HEK293T (cell line): Measurements from ENCODE around the gene APCDD1.

Source experiments
- CTCF ChIA-PET: fragments of 350-600 bp; formaldehyde crosslinking; extraction: SDS; loops from one replicate; lab custom pipeline; 2021; ENCODE audit warnings: antibody characterized with exemption, inconsistent platforms; lab: Yijun Ruan, JAX
- POLR2A ChIA-PET: fragments of 350-600 bp; formaldehyde crosslinking; extraction: SDS; loops from one replicate; lab custom pipeline; 2020; ENCODE audit warnings: antibody characterized with exemption, inconsistent platforms; lab: Yijun Ruan, JAX
- DNase-seq: peaks from one replicate; pipeline ENCODE4 v3.0.0; 2012; ENCODE audit warnings: mixed read lengths; ENCODE audit errors: extremely low spot score
- ARNT ChIP-seq: fragments of 450-650 bp; IDR thresholded peaks from 2 replicates; pipeline ENCODE4 v1.6.1; 2017; ENCODE audit warnings: mild to moderate bottlenecking
- BHLHE40 ChIP-seq: fragments of 450-650 bp; IDR thresholded peaks from 2 replicates; pipeline ENCODE4 v1.6.1; 2016; ENCODE audit warnings: mild to moderate bottlenecking, moderate library complexity, borderline replicate concordance
- CTBP1 ChIP-seq: fragments of 450-650 bp; IDR thresholded peaks from 2 replicates; pipeline ENCODE4 v1.6.1; 2016; ENCODE audit warnings: borderline replicate concordance
- ELF4 ChIP-seq: fragments of 450-650 bp; IDR thresholded peaks from 2 replicates; pipeline ENCODE4 v1.6.1; 2017; ENCODE audit warnings: antibody characterized with exemption
- FOXA1 ChIP-seq: fragments of 450-650 bp; IDR thresholded peaks from 2 replicates; pipeline ENCODE4 v1.6.1; 2016; ENCODE audit warnings: mild to moderate bottlenecking
- FOXK2 ChIP-seq: fragments of 450-650 bp; IDR thresholded peaks from 2 replicates; pipeline ENCODE4 v1.6.1; 2016; ENCODE audit warnings: mild to moderate bottlenecking
- FOXM1 ChIP-seq: fragments of 450-650 bp; IDR thresholded peaks from 2 replicates; pipeline ENCODE4 v1.6.1; 2017; ENCODE audit warnings: mild to moderate bottlenecking, borderline replicate concordance
- HDGF ChIP-seq: fragments of 450-650 bp; IDR thresholded peaks from 2 replicates; pipeline ENCODE4 v1.6.1; 2017; ENCODE audit warnings: antibody characterized with exemption, borderline replicate concordance
- L3MBTL2 ChIP-seq: fragments of 450-650 bp; conservative IDR thresholded peaks from 2 replicates; pipeline ENCODE4 v1.6.1; 2016; ENCODE audit warnings: mild to moderate bottlenecking
- LEF1 ChIP-seq: fragments of 450-650 bp; IDR thresholded peaks from 2 replicates; pipeline ENCODE4 v1.6.1; 2017; ENCODE audit warnings: mild to moderate bottlenecking, borderline replicate concordance
- NFRKB ChIP-seq: fragments of 450-650 bp; IDR thresholded peaks from 2 replicates; pipeline ENCODE4 v1.6.1; 2016; ENCODE audit warnings: mild to moderate bottlenecking, moderate library complexity
- SP1 ChIP-seq: fragments of 450-650 bp; IDR thresholded peaks from 2 replicates; pipeline ENCODE4 v1.6.1; 2017
- SUZ12 ChIP-seq: fragments of 450-650 bp; IDR thresholded peaks from 2 replicates; pipeline ENCODE4 v1.6.1; 2016; ENCODE audit warnings: mild to moderate bottlenecking
- TARDBP ChIP-seq: fragments of 450-650 bp; IDR thresholded peaks from 2 replicates; pipeline ENCODE4 v1.6.1; 2016
- ZNF384 ChIP-seq: fragments of 450-650 bp; IDR thresholded peaks from 2 replicates; pipeline ENCODE4 v1.6.1; 2016
- TF ChIP-seq, protein P1 (sequence below): fragments of 450-650 bp; IDR thresholded peaks from 2 replicates; pipeline ENCODE4 v1.6.1; 2016

APCDD1 gene

GRCh38 chr18:10449396-10449795 is 5.0 kb upstream of the APCDD1 start:
- DNase-seq: no peak
- TF ChIP-seq SUZ12 (no peak), HDGF (no peak), ARNT (no peak), FOXK2 (no peak), LEF1 (no peak)
- ChIA-PET POLR2A (no interaction called here), CTCF (interaction anchor here (0.7 kb wide), 1 partner anchor 52 kb away, joined by 3 read pairs; no protein-coding TSS in a partner anchor)

GRCh38 chr18:10450986-10451385 is 3.4 kb upstream of the APCDD1 start:
- POLR2A ChIA-PET: no interaction called here
- TF ChIP-seq CTBP1: no peak
- TF ChIP-seq FOXM1: no peak
- no peak for TF ChIP-seq SUZ12
- no peak for TF ChIP-seq SP1
- no peak for TF ChIP-seq ELF4
- no peak for TF ChIP-seq LEF1
- TF ChIP-seq, protein P1, sequence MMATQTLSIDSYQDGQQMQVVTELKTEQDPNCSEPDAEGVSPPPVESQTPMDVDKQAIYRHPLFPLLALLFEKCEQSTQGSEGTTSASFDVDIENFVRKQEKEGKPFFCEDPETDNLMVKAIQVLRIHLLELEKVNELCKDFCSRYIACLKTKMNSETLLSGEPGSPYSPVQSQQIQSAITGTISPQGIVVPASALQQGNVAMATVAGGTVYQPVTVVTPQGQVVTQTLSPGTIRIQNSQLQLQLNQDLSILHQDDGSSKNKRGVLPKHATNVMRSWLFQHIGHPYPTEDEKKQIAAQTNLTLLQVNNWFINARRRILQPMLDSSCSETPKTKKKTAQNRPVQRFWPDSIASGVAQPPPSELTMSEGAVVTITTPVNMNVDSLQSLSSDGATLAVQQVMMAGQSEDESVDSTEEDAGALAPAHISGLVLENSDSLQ: no peak
- no peak for TF ChIP-seq TARDBP
- TF ChIP-seq L3MBTL2: no peak
- TF ChIP-seq ZNF384: no peak
- no peak for TF ChIP-seq NFRKB
- TF ChIP-seq FOXK2: no peak
- no peak for TF ChIP-seq HDGF
- TF ChIP-seq ARNT: no peak
- TF ChIP-seq BHLHE40: no peak
- no peak for TF ChIP-seq FOXA1
- CTCF ChIA-PET: no interaction called here
- DNase-seq: no peak

GRCh38 chr18:10453261-10453805 is 1.1 kb upstream of the APCDD1 start:
- ChIA-PET POLR2A (no interaction called here), CTCF (no interaction called here)

DNA sequence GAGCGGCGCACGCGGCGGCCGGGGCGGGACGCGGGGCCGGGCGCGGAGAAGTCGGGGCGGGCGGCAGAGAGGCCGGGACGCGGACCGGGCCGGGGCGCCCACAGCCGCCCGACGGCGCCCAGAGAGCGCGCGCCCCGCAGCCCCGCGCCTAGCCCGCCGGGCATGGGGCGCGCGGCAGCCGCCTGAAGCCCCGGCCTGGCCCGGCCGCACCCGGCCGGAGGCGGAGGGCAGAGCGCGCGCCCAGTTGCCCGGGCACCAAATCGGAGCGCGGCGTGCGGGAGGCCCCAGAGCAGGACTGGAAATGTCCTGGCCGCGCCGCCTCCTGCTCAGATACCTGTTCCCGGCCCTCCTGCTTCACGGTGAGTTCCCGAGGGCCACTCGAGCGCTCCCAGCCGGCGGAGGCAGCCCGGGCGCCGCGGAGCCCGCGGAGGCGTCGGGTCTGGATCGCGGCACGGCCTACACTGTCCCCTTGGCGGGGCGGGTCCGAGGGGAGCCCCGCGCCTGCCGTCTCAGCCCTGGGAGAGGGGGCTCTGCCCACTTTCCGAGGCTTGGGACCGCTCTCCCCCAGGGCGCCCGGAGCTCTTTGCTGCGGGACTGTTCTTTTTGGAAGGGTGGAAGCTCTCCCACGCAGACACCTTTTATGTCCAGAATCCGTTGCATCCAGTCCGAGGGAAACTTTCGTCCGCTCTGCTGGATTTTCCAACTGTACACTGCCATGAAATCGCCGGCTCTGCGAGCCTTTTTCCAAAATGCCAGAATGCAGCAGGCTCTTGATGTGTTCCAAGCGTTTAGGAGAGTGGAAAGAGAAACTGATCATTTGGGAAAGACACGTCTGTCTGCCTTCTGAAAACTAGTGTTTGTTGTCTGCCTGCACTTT is 484 bp downstream of the APCDD1 start:
- ChIA-PET CTCF (interaction anchor here (0.6 kb wide), 1 partner anchor 196 kb away, joined by 4 read pairs; no protein-coding TSS in a partner anchor), POLR2A (no interaction called here)
- peak; percentile 19 for DNase-seq
- TF ChIP-seq CTBP1: no peak

More at GRCh38 chr18:10453261-10453805, 1.1 kb upstream of the APCDD1 start:
- DNase-seq: no peak
- TF ChIP-seq NFRKB (no peak), L3MBTL2 (no peak), FOXA1 (no peak), ELF4 (no peak), SUZ12 (no peak), SP1 (no peak), TARDBP (no peak), BHLHE40 (no peak), ARNT (no peak), FOXM1 (no peak), ZNF384 (no peak), CTBP1 (no peak), FOXK2 (no peak), HDGF (no peak), LEF1 (no peak)
- TF ChIP-seq, protein P1: no peak

GRCh38 chr18:10455726-10456453 is 1.5 kb downstream of the APCDD1 start:
- TF ChIP-seq FOXA1 (no peak), SP1 (no peak), CTBP1 (no peak)
- POLR2A ChIA-PET: no interaction called here
- DNase-seq: no peak
- CTCF ChIA-PET: no interaction called here

- no peak for DNase-seq
- ChIA-PET POLR2A (no interaction called here), CTCF (no interaction called here)
- TF ChIP-seq TARDBP: no peak
- TF ChIP-seq CTBP1: no peak
- no peak for TF ChIP-seq SUZ12
- TF ChIP-seq ZNF384: no peak
- no peak for TF ChIP-seq ELF4
- TF ChIP-seq FOXK2: no peak
- TF ChIP-seq HDGF: no peak
- no peak for TF ChIP-seq FOXM1
- TF ChIP-seq NFRKB: no peak
- TF ChIP-seq LEF1: no peak
Measured at GRCh38 chr18:10456718-10457117, 2.3 kb downstream of the APCDD1 start.
